Keratinocyte (primary cell): Measurements from ENCODE around the gene ACAP3.

ENCODE experiments used
- EZH2 ChIP-seq: IDR thresholded peaks from one replicate; pipeline ENCODE4 v1.6.1; 2012; ENCODE audit warnings: inconsistent platforms, mild to moderate bottlenecking, low read length, moderate library complexity
- TF ChIP-seq, protein P1 (sequence below), 3 experiments: IDR thresholded peaks in 1 of 3; conservative IDR thresholded peaks in 1 of 3; optimal IDR thresholded peaks in 1 of 3; 2 replicates in 2 of 3; 3 replicates in 1 of 3; pipeline versions ENCODE3 to v1.5.1; 2011; ENCODE audit warnings: low read length in 3 of 3, mild to moderate bottlenecking in 3 of 3, moderate library complexity in 2 of 3, control low read depth in 1 of 3, inconsistent platforms in 1 of 3; ENCODE audit not compliant: insufficient read depth in 2 of 3; ENCODE audit errors: extremely low read depth in 1 of 3

DNA sequence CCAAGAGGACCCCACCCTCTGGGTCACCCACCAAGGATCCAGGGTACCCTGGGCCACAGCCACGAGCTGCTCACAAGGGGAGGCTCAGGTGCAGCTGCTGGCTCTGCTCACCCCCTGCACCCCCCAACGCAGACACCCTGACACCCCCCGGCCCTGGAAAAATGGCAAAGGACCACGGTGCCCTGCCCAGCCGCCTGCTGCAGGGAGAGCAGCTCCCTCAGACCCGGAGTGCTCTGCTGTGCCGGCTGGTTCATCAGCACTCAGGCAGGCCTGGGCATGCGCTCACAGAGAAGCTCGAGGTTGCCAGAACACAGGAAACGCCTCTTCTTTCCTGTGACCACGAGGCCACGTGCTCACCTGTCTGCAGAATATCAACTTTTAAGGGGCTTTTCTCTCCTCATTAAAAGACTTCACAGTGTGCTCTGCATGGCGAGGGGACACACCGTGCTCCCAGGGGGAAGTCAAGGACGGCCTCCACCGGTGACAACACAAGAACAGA, 56.9 kb downstream of the ACAP3 start:
- TF ChIP-seq, protein P1, sequence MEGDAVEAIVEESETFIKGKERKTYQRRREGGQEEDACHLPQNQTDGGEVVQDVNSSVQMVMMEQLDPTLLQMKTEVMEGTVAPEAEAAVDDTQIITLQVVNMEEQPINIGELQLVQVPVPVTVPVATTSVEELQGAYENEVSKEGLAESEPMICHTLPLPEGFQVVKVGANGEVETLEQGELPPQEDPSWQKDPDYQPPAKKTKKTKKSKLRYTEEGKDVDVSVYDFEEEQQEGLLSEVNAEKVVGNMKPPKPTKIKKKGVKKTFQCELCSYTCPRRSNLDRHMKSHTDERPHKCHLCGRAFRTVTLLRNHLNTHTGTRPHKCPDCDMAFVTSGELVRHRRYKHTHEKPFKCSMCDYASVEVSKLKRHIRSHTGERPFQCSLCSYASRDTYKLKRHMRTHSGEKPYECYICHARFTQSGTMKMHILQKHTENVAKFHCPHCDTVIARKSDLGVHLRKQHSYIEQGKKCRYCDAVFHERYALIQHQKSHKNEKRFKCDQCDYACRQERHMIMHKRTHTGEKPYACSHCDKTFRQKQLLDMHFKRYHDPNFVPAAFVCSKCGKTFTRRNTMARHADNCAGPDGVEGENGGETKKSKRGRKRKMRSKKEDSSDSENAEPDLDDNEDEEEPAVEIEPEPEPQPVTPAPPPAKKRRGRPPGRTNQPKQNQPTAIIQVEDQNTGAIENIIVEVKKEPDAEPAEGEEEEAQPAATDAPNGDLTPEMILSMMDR (optimal IDR thresholded peaks at IDR 0.05 in 1 of 3, IDR thresholded peaks at IDR 0.05 in 1 of 3, conservative IDR thresholded peaks at IDR 0.05 in 1 of 3; ENCODE audit: extremely low read depth in 1 of 3, insufficient read depth in 2 of 3, low read length in 3 of 3): no peak
- TF ChIP-seq EZH2: no peak
